ENCODE measurements around the gene LRCOL1.

- TF ChIP-seq CTCF (conservative IDR thresholded peaks at IDR 0.05; ENCODE audit: low read depth in 2 of 2) (no peak), ZNF114 (CRISPR knock-in tag; IDR thresholded peaks at IDR 0.05) (no peak), POLR2AphosphoS5 (IDR thresholded peaks at IDR 0.05; ENCODE audit: low read depth) (no peak; the same call in 1 of the 2 replicates), REST (IDR thresholded peaks at IDR 0.05; ENCODE audit: unreplicated experiment) (no peak), EZH2 (IDR thresholded peaks at IDR 0.05; ENCODE audit: low read depth, unreplicated experiment) (no peak), ZNF331 (CRISPR knock-in tag; IDR thresholded peaks at IDR 0.05; ENCODE audit: low read depth) (no peak), ETS1 (IDR thresholded peaks at IDR 0.05) (no peak), EZH2phosphoT487 (IDR thresholded peaks at IDR 0.05; ENCODE audit: unreplicated experiment) (no peak), STAT1 (IDR thresholded peaks at IDR 0.05; ENCODE audit: unreplicated experiment) (no peak), JUNB (IDR thresholded peaks at IDR 0.05; ENCODE audit: unreplicated experiment) (no peak), CREB1 (CRISPR knock-in tag; IDR thresholded peaks at IDR 0.05; ENCODE audit: low read depth) (no peak)
Measured at GRCh38 chr12:132582582-132583410, 27.6 kb downstream of the LRCOL1 start.
